ENCODE measurements around the gene AOX1. TPM values are rescaled to one million over a fixed set of nuclear protein-coding genes. Genes with fewer than 3 reads are reported as not detected.
"Not testable (repeated sequence)": the region's sequence is repeated elsewhere in the genome, so short reads cannot be mapped to it uniquely, and the experiment has no call there.

Gene AOX1
- polyA plus RNA-seq (2013, experiment 1 of 2; ENCODE audit: insufficient read length), result 7.8 TPM
- 9.9 TPM for polyA plus RNA-seq (2013, experiment 2 of 2; ENCODE audit: insufficient read length)

DNA sequence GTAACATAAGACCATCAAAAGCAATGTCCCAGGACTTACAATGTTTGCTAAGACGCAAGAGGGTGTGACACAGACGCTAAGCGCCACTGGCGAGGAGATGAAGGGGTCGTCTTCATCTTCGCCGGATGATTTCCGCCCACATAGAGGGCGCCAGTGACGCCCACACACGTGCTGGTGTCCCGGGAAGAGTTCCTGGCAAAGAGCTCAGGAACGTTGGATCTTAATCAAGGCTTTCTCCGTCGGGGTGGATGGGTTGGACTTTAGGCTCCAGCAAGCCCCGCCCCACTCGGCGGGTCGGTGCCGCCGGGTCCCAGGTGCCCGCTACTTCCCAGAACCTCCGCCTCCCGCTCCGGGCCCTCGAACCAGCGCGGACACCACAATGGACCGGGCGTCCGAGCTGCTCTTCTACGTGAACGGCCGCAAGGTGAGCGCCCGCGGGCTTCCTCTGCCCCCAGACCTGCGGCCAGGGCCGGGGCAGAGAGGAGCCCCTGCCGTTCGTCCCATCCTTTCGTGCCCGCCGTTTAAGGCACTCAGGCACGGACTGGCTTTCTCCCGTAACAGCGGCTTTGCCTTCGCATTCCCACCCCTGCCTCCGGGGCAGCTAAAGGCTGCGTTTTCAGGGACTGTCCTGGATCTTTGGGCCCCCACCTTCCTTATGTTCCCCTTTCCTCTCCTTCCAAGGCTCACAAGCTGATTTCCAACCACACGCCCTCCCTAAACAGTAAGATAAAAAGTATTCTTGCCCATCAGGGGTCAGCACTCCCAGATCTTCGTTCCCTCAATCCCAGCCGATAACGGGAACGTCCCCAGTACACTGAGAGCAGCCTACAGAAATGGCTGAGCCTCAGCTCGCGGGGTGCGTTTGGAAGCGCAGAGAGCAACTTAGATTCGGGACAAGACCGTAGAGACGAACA lies at the start of gene AOX1:
Gene AOX1, plus strand, starts transcription at position 285 of the 914 bp plus-strand sequence. Its CDS starts 95 bp downstream, at position 380.
- peak; percentile 62 for DNase-seq

DNA sequence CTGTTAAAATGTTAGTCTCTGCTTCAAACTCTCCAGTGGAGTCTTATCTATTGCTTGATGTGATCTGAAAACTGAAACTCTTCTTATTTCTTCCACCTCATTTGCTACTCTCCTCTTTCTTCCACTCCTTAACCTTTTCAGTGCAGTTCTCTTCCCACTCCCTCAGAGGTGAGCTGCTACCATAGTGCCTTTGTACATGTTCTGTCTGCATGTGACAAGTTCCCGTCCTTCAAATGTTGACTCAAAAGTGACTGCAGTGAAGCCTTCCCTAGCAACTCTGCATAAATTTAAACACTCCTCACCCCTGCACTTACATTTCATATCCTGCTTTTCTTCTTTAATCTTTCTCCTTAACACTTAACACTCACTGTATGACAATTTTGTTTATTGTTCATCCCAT lies 47.7 kb upstream of the AOX1 start:
- no peak for DNase-seq

DNA sequence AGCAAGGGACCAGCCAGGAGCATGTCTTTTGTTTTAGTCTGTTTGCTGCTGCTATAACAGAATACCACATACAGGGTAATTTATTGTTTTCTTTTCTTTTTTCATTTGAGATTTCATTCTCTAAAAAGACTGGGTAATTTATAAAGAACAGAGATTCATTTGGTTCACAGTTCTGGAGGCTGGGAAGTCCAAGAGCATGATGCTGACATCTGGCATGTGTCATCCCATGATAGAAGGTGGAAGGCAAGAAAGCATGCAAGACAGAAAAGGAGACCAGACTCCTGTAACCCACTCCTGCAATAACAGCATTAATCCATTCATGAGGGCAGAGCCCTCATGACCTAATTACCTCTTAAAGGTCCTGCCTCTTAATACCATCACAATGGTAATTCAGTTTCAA lies 45.0 kb upstream of the AOX1 start:
- no peak for DNase-seq

DNA sequence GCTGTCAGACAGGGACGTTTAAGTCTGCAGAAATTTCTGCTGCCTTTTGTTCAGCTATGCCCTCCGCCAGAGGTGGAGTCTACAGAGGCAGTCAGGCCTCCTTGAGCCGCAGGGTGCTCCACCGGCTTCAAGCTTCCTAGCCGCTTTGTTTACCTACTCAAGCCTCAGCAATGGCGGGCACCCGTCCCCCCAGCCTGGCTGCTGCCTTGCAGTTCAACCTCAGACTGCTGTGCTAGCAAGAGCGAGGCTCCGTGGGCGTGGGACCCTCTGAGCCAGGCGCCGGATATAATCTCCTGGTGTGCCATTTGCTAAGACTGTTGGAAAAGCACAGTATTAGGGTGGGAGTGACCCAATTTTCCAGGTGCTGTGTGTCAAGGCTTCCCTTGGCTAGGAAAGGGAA lies 19.2 kb upstream of the AOX1 start:
- not testable (repeated sequence) for DNase-seq

DNA sequence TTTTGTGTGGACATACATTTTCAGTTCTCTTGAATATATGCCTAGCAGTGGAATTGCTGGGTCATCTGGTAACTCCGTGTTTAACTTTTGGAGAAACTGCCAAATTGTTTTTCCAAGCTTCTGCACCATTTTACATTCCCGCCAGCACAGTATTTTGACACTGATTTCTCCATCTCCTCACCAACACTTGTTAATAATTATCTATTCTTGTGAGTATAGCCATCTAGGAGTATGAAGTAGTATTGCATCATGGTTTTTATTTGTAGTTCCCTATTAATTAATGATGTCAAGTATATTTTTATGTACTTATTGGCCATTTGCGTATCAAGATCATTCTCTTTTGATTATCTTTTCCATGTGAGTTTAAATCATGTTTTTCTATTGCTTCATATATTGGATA lies 17.9 kb upstream of the AOX1 start:
- DNase-seq, result no peak

DNA sequence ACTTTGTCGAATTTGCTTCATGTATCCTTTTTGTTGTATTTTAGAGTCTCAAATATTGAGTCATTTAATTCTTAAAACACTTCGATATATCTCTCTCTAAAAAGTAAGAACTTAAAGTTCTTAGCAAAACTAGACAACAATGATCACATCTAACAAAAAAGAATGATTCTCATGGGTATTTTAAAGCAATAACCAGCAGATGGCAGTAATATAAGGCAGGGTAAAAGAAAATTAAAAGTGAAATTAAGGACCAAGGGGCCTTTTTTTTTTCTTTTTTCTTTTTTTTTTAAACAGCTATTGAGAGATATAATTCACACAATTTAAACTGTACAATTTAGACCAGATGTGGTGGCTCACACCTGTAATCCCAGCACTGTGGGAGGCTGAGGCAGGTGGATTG lies 9.9 kb upstream of the AOX1 start:
- peak; percentile 14 for DNase-seq

DNA sequence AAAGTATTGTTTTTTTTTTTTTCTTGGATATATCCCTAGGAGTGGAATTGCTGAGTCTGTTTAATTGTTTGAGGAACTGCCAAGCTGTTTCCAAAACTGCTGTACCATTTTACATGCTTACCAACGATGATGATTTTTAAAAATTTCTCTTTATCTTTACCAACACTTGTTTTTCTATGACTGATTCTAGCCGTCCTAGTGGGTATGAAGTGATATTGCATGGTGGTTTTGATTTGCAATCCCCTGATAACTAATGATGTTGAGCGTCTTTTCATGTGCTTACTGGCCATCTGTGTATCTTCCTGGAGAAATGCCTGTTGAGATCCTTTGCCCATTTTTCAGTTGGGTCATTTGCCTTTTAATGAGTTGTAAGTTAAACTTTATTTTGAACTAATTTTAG lies 8.8 kb upstream of the AOX1 start:
- no peak for DNase-seq

DNA sequence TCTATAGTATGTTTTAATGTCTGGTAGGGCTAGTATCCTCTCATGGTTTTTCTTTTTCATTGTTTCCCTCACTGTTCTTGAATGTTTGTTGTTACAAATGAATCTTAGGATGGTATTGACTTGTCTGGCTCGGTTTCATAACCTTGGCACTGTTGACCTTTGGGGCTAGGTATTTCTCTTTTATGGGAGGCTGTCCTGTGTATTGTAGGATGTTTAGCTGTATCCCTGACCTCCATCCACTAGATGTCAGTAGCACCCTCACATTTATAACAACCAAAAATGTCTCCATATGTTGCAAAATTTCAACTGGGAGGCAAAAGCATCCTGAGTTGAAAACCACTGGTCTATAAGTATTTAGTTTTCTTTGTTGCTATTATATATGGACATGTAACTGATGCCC lies 7.0 kb upstream of the AOX1 start:
- peak; percentile 18 for DNase-seq

DNA sequence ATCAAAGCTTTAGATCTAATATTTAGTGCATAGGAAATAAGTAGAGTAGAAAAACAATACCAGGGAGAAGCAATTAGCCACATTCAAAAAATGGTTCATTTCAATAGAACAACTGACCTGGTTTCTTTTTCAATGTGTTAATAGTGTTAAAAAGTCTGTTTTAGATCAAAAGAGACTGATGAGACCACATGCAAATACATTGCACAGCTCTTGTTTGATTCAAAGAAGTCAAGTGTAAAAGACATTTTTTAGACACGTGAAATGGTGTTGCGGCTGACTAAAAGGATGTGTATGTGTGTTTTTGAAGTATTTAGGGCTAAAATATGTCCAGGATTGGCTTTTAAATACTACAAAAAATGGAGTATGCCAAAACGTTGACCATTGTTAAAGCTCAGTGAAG lies 1.2 kb upstream of the AOX1 start:
- no peak for DNase-seq

DNA sequence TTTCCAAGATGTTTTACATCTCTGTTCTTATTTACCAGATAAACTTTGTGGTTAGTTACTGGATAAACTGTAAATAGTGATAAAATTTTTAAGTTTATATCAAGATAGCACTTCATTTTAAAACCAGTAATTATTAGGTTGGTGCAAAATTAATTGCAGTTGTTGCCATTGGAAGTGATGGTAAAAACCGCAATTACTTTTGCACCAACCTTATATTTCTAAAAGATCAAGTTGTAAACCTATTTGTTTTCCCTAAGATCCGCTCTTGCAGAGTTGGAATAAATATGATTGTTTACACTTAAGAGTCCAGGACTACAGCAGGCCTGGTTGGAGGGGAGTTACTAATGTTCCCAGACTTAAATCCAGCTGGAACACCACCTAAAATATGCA lies 479 bp upstream of the AOX1 start:
- no peak for DNase-seq

DNA sequence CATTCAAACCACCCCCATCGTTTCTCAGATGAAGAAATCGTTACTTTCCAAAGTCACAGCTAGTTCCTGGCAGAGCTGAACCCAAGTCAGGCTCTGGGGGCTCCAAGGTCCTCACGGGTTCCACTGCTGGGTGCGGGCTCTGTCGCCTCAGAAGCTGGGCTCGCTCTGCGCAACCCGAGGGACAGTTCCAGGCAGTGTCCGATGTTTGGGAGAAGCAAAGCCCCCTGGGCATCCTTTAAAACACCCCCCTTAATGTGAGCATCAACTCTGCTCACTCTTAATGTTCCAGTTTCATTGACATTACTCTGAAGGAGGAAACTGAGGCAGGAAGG lies 796 bp downstream of the AOX1 start:
- no peak for DNase-seq

DNA sequence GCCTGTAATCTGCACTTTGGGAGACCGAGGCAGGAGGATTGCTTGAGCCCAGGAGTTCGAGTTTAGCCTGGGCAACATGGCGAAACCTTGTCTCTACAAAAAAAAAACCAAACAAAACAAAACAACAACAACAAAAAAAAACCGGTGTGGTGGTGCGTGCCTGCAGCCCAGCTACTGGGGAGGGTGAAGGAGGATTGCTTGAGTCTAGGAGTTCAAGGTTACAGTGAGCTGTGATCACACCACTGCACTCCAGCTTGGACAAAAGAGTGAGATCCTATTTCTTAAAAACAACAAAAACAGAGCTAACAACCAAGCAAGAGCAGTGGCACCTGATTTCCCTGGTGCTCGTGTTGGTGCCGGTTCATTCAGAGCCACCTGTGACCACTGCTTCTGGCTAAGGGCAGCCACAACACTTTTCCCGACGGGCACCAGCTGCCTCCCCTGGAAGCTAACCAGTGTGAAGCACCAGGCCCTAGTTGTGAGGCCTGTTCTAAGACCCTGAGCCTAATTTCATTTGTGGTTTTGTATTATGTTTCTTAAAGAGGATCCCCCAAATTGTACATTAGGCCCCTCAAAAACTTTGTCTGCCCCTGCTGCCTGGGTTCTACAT lies 1.3 kb downstream of the AOX1 start:
- DNase-seq, result no peak

DNA sequence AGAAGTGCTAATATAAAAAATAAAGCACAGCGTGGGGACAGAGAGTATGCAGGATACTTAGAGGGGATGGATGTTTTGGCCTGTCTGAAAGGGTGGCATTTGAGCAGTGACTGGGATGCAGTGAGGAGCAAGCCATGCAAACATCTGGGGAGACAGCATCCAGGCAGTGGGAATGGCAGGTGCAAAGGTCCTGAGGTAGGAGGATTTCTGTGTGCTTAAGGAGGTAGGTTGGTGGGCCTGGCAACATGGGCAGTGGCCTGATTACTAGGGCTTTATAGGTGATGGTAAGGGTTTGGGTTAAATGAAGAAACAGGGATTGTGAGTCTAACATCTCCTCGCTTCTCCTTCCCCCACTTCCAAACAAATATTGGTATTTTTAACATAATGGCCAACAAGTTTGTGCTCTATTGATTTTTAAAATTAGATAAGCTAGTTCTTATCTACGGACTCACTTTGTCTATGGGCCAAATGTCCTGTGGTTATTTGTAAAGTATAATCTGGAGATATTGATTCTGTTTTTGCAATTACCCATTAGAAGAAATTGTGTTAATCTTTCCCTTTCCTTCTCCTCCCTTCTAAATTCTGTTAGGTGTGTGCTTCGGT lies 2.4 kb downstream of the AOX1 start:
- no peak for DNase-seq

DNA sequence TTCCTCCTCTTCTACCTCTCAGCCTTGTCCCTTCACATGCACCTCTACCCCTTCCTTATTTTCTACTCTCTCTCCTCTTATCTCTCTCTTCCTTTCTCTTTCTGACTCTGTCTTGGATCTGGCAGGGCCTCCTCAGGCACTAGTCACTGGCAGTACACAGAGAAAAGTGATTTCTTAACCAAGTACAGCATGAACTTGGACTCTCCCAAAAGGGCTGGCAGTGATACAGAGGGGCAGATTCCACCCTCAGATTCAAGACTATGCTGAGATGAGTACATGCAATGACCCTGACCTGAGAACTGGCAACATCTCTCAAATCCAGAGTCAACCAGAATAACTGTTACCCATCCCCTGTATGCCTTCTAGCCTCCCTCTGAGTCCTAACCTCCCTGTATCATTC lies 4.3 kb downstream of the AOX1 start:
- DNase-seq, result no peak

DNA sequence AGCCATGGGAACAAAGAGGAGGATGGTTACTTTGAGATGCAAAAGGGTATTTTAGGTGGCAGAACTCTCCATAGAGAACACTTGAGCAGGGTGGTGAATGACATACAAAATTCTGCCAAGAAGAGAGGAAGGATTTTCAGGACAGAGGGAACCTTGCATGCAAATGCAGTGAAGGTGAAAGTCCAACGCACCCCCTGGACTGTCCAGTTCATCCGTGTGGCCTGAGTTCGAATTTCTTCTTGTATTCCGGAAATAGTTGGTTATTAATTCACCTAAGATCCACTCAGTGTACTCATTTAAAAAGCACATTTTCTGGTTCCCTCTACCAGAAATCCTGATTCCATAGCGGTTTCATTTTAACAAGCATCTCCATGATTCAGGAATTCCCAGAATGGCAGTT lies 5.5 kb downstream of the AOX1 start:
- DNase-seq, result no peak

DNA sequence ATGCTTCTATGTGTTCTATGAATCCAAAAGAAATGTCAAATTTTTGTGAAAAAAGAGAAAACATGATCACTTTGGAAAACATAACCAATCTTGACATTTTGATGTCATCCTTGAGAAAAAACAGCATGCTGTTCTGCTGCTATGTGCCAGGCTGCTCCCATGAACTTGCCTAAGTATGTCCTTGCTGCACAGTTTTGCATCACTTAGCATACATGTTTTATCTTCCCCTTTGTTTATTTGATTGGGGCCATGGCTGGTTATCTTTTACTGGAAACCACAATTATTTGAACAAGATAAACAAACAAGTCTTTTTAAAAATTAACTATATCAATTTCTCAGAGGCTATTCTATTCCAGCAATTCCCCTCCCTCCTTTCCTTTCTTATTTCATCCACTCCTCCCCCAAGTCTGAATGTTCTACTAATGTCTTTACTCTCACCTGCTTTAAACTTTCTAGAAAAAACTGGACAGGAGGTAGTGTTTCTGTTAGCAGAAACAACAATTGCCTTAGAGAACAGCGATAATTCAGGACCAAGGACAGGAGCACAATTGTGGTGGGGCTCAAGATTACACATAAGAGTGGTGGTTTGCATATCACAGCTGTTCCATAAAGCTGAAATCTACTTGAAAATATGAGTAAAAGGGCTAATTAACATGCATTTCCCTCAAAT lies 6.7 kb downstream of the AOX1 start:
- DNase-seq, result no peak

DNA sequence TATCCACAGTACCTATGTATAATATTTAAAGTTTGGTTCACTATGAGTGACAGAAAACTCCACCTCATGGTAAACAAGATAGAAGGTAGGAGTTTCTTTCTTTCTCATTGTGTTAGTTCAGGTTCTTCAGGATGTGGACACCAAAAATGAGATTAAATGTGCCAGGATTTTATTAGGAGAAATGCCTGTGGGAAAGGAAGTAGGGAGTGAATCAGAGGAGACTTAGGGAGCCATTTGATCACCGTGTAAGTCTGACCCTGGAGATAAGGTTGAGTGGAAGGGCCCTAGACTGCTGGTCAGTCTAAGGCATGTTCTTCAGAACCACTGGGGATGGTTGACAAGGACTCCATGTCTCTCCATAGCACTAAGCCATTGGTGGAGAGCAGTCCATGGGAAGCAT lies 8.1 kb downstream of the AOX1 start:
- DNase-seq, result no peak

DNA sequence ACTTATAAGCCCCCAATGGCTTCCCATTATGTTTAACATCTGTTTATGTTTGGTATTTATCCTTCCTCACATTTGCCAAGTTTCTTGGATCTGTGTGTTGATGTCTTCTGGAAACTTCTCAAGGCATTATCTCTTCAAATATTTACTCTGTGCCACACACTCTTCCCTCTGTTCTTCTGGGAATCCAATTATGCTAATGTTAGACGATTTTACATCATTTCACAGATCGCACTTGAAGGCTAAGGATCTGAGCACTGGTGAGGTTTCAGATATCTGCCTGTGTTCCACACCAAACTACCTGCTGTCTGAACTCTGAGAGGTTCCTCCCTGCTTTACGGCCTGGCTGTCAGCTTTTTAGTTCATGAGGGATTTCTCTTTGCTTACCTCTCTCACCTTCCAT lies 10.1 kb downstream of the AOX1 start:
- no peak for DNase-seq

DNA sequence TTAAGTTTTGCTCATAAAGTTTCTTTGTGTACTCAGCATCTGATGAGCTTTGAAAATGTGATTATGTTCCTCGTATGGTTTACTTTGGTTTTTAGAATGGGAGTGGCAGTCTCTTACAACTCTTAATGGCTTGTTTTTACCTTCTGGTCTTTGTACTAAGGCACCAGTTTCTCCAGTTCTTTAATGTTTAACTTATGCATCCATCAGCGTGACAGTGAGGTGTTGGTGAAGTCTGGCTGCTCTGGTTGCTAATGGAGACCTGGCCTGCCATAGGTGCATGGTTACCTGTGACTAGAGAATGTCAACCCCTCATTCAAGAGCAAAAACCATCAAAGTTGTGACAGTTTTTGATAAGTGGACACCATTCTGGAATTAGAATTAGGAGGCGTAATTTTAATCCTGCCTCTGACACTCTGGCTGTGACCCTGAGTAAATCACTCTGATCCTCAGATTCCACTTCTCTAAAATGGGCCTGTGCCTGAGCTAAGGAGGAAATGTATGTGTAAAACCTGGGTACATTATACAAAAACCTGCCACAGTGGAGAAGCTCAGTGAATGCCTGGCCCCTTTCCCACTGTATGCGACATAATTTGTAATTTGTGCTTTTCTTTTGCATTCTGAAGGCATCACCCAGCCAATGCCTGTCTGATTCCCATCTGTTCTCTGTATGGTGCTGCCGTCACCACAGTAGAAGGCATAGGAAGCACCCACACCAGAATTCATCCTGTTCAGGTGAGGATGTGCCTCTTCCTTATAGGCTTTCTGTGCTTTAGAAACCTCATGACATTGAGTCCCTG lies 11.2 kb downstream of the AOX1 start:
- no peak for DNase-seq

DNA sequence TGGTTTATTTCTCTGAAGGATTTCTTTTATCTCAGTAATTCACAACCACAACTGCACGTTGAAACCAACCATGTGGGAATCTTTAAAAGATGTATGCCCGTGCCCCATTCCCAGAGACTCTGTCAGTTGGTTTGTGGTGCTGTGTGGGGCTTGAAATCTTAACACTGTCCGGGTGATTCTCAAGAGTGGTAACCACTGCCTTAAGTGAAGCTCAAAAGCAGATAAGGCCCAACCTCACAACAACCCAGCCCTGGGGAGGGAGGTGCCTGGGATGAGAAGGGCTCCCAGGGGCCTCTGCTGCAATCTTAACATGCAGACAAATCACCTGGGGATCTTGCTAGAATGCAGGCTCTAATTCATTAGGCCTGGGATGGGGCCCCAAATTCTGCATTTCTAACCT lies 13.4 kb downstream of the AOX1 start:
- no peak for DNase-seq

DNA sequence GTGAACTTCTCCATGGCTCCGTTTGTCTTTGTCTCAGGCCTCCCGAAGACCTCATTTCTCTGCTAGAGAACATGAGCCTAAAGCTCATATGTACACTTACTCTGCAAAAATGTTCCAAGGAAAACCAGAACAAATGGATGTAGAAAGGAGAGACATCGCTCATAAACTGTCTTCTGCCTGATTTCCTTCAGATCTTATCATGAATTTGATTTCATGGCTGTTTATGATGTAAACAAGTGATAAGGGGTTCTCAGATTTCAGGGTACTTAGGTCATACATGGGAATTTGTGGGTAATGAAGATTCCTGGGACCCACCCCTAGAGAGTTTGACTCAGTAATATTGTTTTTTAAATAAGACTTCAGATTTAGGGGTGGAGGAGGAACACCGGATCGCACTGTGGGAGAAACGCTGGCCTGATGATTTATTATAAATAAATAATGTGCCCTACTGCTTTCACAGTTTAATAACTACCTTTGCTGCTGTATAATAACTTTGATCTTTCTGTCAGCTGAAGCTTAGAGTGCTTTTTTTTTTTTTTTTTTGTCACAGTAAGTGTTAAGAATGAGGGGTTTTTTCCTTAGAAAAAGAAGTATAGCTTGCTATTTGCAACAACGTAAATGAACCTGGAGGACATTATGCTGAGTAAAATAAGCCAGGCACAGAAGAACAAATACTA lies 14.9 kb downstream of the AOX1 start:
- no peak for DNase-seq

DNA sequence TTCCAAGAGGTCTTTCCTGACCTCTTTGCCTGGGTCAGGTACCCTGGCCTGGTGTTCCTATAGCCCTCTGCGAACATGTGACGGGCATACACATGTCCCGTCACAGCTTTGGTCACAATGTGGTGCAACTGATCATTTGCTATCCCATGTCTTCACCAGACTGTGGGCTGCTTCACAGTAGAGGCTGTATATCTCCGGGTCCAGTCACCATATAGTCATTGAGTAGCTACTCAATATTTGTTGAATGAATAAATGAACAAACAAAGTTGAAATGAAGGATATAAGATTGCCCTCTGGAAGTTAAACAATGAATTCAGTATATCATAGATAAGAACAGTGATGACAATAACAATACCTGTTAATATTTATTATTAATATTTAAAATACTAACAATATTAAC lies 16.8 kb downstream of the AOX1 start:
- no peak for DNase-seq

Measured in fibroblast of skin of abdomen (primary cell).